Activated B cell treated with CpG ODN at 0.5 μM for 24 hours (primary cell): Measurements from ENCODE around the gene GALNT9. TPM values are rescaled to one million over a fixed set of nuclear protein-coding genes. Genes with fewer than 3 reads are reported as not detected.

ENCODE experiments used
- ATAC-seq: fragments of 200-7000 bp; cut with Tn5 transposase; one replicate; pipeline ENCODE4 v1.10.0; 2021; ENCODE audit warnings: low read depth, mild to moderate bottlenecking, moderate library complexity
- CTCF ChIA-PET: fragments of 350-600 bp; sonication (Branson Sonifier 250); formaldehyde crosslinking; loops from one replicate; lab custom pipeline; 2021; ENCODE audit warnings: antibody characterized with exemption; lab: Charles Lee
- POLR2A ChIA-PET: fragments of 350-600 bp; sonication (Branson Sonifier 250); formaldehyde crosslinking; loops from one replicate; lab custom pipeline; 2021; ENCODE audit warnings: antibody characterized with exemption; lab: Charles Lee
- DNase-seq: peaks from one replicate; pipeline ENCODE4 v3.0.0; 2022
- H3K27ac Mint-ChIP-seq: one replicate; pipeline ENCODE4 v1.8.0; 2020; ENCODE audit warnings: mixed read lengths
- H3K27me3 Mint-ChIP-seq: one replicate; pipeline ENCODE4 v1.8.0; 2021; ENCODE audit warnings: mixed read lengths
- H3K36me3 Mint-ChIP-seq: one replicate; pipeline ENCODE4 v1.8.0; 2021; ENCODE audit warnings: low read depth, mixed read lengths
- H3K4me1 Mint-ChIP-seq: one replicate; pipeline ENCODE4 v1.8.0; 2021; ENCODE audit warnings: mixed read lengths
- H3K4me3 Mint-ChIP-seq: one replicate; pipeline ENCODE4 v1.8.0; 2020; ENCODE audit warnings: mild to moderate bottlenecking, mixed read lengths
- H3K9me3 Mint-ChIP-seq: one replicate; pipeline ENCODE4 v1.8.0; 2020; ENCODE audit warnings: mixed read lengths
- CTCF ChIP-seq: fragments of 200-600 bp; IDR thresholded peaks from one replicate; pipeline ENCODE4 v1.8.0; 2022; ENCODE audit warnings: antibody characterized with exemption, mild to moderate bottlenecking
- intact Hi-C: fragments of 100-400 bp; cut with micrococcal nuclease; formaldehyde crosslinking; loops from one replicate; pipeline ENCODE4 v1.15.1; 2024
- total RNA-seq: library from RNA; stranded (reverse); gene quantifications from 2 replicates; pipeline ENCODE4 v1.2.3, GENCODE V29; 2022

Gene GALNT9
- total RNA-seq, 1 donor from 2014 or later: not detected

GRCh38 chr12:132277374-132277941, 51.9 kb downstream of the GALNT9 start:
- Mint-ChIP-seq H3K4me1 (no peaks in the 10 kb centered on the region), H3K36me3 (no peaks in the 10 kb centered on the region), H3K27me3 (peaks cover 15% of the 10 kb centered on the region), H3K4me3 (no peak overlapping the region), H3K9me3 (no peaks in the 10 kb centered on the region), H3K27ac (no peak overlapping the region)
- ChIA-PET CTCF (no interaction called here), POLR2A (interaction anchor here (0.7 kb wide), 1 partner anchor 370 kb away, joined by 5 read pairs; no protein-coding TSS in a partner anchor)
- DNase-seq (no peak), ATAC-seq (no peak)
- no peak for TF ChIP-seq CTCF
- intact Hi-C loops: no loop called here

- DNase-seq (no peak), ATAC-seq (no peak)
- Mint-ChIP-seq H3K4me1 (no peaks in the 10 kb centered on the region), H3K36me3 (no peaks in the 10 kb centered on the region), H3K4me3 (no peak overlapping the region), H3K27me3 (peaks cover 15% of the 10 kb centered on the region), H3K9me3 (no peaks in the 10 kb centered on the region), H3K27ac (no peak overlapping the region)
- no peak for TF ChIP-seq CTCF
- intact Hi-C loops: no loop called here
- ChIA-PET CTCF (no interaction called here), POLR2A (interaction anchor here (0.7 kb wide), 1 partner anchor 370 kb away, joined by 5 read pairs; no protein-coding TSS in a partner anchor)
Measured at GRCh38 chr12:132276827-132277373, 52.5 kb downstream of the GALNT9 start.

- intact Hi-C loops: no loop called here
- no peaks in the 10 kb centered on the region for H3K9me3 Mint-ChIP-seq
- H3K27ac Mint-ChIP-seq: no peak overlapping the region
- H3K4me1 Mint-ChIP-seq: no peaks in the 10 kb centered on the region
- ChIA-PET POLR2A (no interaction called here), CTCF (no interaction called here)
- peaks cover 15% of the 10 kb centered on the region for H3K27me3 Mint-ChIP-seq
- TF ChIP-seq CTCF: no peak
- DNase-seq (no peak), ATAC-seq (no peak)
- H3K4me3 Mint-ChIP-seq: no peak overlapping the region
- H3K36me3 Mint-ChIP-seq: no peaks in the 10 kb centered on the region
Measured at GRCh38 chr12:132276066-132276826, 53.1 kb downstream of the GALNT9 start.

- no peak for ATAC-seq
- H3K36me3 Mint-ChIP-seq: no peaks in the 10 kb centered on the region
- H3K4me3 Mint-ChIP-seq: no peak overlapping the region
- H3K27me3 Mint-ChIP-seq: peaks cover 15% of the 10 kb centered on the region
- DNase-seq: no peak
- ChIA-PET CTCF (no interaction called here), POLR2A (no interaction called here)
- intact Hi-C loops: no loop called here
- H3K27ac Mint-ChIP-seq: no peak overlapping the region
- TF ChIP-seq CTCF: no peak
- no peaks in the 10 kb centered on the region for H3K4me1 Mint-ChIP-seq
- H3K9me3 Mint-ChIP-seq: no peaks in the 10 kb centered on the region
Measured at GRCh38 chr12:132275631-132276030, 53.8 kb downstream of the GALNT9 start.

- H3K4me1 Mint-ChIP-seq: no peaks in the 10 kb centered on the region
- intact Hi-C loops: no loop called here
- H3K4me3 Mint-ChIP-seq: no peak overlapping the region
- H3K27me3 Mint-ChIP-seq: peaks cover 15% of the 10 kb centered on the region
- no peaks in the 10 kb centered on the region for H3K9me3 Mint-ChIP-seq
- TF ChIP-seq CTCF: no peak
- ChIA-PET CTCF (no interaction called here), POLR2A (no interaction called here)
- ATAC-seq (no peak), DNase-seq (no peak)
- no peak overlapping the region for H3K27ac Mint-ChIP-seq
- H3K36me3 Mint-ChIP-seq: no peaks in the 10 kb centered on the region
Measured at GRCh38 chr12:132275110-132275531, 54.3 kb downstream of the GALNT9 start.
